HG02943 (cell line): ENCODE data around the gene CCL13.

ENCODE experiments used
- ATAC-seq: cut with Tn5 transposase; IDR thresholded peaks from one replicate; pipeline ENCODE4 v1.9.1; 2021; ENCODE audit warnings: mild to moderate bottlenecking, low read depth, moderate library complexity; ENCODE audit not compliant: unreplicated experiment

The CCL13 gene

DNA sequence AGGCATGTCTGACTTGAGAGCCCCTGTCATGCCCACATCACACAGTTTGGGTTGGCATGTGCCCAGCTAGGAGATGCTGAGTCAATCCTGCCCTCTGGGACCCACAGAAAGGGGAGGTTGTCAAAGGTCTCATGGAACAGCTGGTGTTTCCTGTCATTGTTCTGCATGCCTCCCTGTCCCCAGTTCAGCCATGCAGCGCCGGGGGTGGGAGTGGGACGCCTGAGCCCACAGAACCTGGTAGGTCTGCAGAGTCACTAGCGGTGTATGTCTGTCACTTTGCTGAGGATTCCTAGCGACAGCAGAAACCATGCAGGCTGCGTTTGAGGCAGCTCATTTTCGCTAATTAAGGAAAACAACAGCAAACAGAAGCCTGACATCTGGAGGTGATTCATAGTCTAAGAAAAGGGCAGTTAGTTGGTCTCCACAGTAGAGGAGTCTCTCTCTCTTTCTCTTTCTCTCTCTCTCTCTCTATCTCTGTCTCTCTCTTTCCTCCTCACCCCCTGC is 26.4 kb downstream of the CCL13 start:
- no peak for ATAC-seq

DNA sequence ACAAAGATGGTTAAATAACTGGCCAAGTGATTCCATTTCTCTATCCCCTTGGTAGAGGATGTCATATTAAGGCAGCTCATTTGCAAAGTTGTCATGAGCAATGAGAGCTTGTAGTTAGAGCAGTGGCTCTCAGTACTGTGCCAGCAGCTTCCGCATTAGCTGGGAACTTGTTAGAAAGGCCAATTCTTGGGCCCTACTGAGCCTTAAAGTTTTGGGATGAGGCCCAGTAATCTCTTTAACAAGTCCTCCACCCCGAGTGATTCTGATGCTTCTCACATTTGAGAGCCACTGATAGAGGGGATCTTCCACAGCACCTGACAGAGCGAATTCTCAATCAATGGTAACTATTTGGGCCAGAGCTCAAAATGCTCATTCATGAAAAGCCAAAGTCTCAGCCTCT is 26.9 kb downstream of the CCL13 start:
- no peak for ATAC-seq

DNA sequence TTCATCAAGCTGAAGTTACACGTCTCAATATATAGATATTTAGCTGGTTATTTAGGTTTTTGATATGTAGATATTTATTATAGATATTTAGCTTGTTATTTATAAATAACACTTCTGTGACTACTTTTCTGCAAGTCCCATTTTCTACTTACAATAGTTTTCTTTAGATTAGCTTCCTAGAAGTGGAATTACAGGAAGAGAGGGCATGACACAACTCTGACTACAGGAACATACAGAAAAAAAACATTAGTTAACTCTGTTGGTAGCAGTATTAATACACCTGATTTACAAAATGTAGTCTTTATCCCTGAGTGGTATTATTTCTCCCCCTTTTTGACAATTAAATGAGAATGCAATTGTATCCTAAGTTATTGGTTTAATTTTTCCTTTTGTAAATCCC is 28.0 kb downstream of the CCL13 start:
- ATAC-seq: no peak

DNA sequence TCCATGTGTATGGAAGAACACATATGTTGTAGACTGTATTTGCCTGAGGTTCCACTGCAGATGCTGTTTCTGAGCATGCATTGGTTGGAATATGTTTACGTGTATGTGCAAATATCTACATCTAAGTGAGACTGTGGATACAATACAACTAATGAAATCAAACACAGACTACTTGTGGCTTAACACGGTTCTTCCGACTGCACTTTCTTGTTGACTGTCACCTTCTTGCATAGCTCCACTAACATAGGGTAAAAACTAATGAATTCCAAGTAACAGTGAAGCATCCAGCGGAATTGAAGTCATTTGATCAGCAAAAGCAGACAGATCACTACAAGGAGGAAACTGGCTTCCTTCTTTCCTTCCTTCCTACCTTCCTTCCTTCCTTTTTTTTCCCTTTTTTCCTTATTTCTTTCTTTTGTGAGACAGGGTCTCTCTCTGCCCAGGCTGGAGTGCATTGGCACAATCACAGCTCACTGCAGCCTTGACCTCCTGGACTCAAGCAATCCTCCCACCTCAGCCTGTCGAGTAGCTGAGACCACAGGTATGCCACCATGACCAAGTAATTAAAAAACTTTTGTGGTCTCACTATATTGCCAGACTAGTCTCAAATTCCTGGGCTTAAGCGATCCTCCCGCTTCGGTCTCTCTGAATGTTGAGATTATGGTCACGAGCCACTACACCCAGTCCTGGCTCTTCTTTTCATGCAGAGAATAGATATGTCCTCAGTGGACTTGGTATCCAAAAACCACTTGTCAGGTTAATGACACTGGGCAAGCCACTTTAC is 28.7 kb downstream of the CCL13 start:
- ATAC-seq: no peak

DNA sequence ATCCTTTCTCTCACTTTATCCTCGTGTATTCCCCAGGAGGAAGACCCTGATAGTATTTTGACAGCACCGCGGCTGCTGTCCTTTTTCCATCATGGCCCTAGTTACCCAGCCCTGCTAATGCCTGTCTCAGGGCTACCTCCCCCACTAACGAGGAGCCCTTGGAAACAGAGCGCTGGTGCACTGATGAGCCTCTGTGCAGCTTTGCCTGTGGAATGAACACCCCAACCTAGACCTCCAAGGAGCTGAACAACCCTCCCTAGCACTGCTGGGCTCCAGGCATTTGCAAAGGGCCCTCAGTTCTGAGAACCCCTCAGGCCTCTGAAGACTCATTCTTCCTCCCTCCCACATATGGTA is 30.0 kb downstream of the CCL13 start:
- no peak for ATAC-seq

DNA sequence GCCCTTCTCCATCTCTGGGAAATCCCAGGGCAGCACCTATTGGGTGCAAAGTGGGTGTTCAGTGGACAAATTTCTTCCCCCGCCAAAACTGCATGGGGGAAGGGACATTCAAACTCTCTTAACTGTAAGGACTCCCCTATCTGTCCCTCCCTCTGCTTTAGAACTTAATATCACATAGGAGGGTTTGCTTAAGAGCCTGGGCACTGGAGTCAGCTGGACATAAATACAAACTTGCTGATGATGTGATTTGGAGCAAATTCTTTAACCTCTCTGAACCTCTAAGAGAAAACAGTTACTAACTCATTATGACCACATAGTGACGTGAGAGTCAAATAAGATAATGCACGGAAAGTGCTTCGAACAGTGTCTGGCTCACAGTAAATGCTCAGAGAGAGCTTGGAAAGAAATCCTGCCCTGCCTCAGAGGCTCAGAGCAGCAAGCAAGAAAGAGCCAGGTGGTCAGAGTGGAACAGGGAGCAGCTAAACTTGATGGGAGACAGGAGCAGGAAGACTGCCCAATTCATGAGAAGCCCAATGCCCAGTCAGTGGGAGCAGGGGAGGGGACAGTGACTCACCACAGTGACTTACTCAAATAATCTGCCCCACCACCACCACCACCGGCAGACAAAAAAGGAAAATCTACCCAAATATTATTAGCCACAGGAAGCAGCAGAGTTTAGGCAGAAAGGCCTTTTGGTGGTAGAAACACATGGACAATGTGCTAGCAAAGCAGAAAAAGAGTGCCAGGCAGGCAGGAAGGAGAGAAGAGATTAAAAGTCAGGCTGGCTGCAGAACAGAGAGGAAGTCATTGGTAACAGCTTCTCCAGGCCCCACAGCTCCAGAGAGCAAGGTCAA is 30.6 kb downstream of the CCL13 start:
- no peak for ATAC-seq

DNA sequence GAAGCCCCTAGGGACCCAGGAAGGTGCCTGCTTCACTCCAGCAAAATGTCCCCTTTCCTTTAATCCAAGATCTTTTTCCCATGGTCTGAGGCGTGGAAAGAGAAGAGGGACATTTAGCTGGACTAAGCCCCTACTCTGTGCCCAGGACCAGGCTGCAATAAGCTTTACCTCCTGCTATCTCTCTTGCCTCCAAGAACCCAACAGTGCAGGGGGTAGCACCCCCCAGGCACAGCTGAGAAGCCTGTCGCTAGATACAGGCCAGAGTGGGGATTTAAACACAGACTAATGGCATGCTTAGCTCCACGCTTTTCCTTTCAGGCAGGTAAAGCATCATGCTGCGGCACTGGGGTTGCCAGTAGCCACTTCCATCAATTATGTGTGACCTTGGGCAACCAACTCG is 31.3 kb downstream of the CCL13 start:
- ATAC-seq: no peak

DNA sequence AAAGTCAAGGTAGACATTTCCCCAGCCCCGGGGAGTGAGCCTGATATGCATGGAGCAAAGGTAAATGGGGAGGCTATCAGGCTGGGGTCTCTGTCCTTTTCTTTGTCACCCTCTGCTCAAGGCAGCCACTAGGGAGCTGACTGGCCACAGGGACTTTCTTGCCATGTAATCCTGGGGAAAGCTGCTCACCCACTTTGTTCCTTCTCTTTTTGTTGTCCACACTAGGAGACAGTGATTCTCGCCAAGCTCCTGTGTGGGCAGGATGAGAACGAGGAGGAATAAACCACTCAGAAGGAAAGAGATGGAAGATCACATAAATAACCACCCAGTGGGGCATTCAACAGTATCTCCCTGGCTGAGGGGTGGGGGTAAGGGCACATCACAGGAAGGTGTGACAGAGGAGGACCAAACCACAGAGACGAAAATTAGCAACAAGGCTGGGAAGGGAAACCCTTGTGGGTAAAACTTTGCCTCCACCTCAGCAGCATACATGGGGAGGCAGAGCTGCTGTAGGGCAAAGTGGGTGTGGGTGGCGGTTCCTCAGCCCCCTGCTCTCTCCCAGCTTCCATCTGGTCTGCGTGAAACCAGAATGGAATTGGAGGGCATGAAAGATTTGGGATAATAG is 33.0 kb downstream of the CCL13 start:
- ATAC-seq: no peak

DNA sequence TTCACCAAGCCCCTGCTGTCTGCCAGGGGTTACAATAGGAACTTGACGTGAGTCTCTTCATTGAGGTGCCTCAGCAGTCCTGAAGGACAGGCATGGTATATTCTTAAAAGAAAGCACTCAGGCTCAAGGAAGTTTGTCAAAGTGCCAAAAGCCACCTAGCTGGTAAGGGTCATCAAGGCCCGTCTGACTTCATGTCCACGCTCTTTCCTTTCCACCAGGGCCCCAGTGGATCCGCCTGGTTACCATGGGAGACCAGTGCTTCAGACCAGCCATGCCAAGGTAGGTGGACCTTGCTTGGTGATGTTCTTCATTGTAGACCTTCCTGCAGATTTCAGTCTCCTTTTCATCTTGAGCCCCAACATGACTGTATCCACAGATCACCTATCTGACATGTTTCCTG is 34.4 kb downstream of the CCL13 start:
- ATAC-seq: no peak

DNA sequence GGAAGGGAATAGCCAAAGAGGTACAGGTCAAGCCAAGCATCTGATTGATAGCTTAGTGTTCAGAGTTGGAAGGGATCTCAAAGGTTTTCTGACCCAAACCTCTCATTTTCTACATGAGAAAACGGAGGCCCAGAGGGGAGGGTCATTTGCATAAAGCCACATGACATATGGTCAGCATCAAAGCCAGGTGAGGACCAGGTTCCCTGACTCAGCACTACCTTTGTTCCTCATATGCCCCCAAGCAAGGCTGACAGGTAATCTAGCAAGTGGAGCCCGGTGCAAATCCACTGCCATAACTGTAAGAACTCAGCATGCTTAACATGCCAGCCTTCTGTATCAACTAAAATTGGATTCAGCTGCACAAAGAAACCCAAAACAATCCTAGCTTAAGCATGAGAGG is 35.0 kb downstream of the CCL13 start:
- ATAC-seq: no peak

DNA sequence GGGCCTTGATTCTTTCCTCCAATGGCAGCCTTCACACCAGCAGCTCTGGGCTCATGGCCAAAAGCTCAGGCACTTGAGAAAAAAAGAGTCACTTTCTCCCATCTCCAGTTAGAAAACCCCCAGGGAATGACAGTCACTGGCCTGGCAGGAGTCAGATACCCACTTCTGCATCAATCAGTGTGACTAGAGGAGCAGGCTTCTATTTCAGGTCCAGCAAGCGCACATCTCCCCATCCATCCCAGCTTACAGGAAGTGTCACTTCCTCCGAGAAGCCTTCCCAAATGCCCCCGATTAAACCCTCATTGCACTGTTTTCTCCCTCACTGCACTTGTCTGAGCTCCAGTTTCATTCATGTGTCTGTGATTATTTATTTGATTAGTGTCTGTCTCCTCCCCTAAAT is 37.1 kb downstream of the CCL13 start:
- no peak for ATAC-seq

DNA sequence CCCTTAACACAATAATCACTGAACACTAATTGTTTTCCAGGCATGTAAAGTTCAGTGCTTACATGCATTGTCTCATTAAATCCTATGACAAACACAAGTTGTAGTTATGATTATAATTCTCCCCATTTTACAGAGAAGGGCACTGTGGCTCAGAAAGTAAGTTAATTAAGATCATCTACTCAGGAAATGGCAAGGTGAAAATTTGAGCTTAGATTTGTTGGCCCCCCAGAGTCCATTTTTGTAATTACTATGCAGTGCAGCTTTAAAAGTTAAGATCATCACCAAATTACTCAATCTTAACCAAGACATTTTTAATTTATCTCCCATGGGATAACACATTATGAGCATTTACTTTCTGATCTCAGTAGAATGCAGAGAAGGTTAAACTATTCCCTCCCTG is 41.0 kb downstream of the CCL13 start:
- ATAC-seq: no peak

DNA sequence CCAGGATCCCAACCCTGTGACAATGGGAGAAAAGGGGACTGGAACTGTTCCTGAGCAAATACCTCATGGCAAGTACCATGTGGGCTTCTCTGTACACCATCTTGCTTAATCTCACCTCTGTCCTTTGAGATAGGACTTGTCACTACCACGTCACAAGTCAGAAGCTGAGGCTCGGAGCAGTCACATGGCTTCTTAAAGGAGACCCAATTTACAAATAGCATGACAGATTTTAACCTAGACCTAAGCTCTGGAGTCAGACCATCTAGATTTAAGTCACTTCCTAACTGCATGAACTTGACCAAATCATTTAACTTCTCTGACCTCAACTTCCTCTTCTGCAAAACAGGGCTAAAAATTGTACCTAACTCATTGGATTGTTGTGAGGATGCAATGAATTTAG is 42.7 kb downstream of the CCL13 start:
- no peak for ATAC-seq

DNA sequence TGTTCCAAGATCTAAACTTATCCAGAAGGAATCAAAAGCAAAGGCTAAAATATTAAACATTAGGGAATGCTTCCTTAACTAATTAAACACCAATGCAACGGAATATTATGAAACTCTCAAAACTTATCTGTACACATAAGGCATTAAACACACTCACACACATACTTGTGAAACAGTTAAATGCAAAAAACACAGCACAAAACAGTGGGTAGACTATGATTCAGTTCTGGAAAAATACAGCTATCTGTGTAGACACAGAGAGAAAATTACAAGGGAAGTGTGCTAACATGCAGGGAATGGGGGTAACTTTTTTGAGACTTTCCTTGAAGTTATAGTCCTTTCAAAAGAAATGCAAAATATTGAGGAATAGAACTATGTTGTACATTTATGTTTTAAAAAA is 43.4 kb downstream of the CCL13 start:
- no peak for ATAC-seq

DNA sequence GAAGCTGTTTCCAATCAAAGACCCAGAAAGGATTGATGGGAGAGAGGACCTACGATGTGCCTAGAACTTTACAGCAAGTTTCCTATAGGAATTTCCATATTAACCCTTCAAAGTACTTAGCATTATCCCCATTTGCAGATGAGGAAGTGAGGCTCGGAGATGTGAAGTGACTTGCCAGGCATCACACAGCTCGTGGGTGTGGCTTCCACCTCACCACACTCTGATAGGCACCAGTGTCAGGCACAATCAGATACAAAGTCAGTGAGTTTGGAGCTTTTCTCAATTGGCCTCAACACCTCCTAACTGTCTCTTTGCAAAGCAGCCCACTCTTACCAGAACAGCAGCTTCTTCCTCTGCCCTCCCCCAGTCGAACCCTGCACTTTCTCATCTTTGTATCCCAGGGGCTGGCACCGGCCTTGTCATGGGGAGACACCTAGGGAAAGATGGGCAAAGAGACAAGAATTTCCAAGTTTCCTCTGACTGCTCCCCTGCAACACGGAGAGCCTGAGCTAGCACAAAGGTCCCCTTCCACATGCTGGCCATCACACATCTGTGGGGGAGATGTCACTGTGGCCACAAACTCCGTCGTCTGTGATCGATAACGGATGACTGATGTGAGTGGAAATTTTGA is 44.1 kb downstream of the CCL13 start:
- ATAC-seq: no peak

DNA sequence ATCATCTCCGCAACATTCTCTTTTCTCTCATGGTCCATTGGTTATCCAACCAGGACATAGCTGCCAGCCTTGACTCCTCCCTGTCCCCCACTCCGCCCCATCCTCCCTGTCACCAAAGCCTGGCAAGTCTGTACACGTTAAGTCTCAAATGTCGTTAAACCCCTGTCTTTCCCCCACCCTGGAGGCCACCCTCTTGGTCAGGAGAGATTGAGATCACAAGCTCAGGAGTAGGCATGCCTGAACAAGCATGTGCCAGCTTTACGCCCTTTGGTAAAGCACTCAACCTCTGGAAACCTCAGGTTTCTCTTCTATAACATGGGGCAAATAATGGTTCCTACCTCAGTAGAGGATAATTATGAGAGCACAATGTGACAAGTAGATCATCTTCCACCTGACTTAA is 44.9 kb downstream of the CCL13 start:
- no peak for ATAC-seq

DNA sequence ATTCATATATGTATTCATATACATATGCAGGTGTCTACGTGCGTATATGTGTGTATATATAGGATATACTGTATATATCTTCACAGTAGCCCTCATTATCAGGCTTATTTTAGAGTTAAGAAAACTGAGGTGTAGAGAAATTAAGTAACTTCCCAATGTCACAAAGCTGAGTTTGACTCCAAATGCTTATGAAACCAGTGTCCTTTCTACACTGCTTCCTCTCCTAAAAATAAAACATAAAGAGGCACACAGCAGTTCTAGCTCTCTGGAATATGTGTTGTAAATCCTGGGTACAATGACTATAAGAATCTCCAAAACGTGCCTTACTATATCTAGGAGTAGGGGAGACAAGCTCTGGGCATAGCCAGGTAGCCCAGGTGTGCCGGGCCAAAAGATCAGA is 46.7 kb downstream of the CCL13 start:
- no peak for ATAC-seq

DNA sequence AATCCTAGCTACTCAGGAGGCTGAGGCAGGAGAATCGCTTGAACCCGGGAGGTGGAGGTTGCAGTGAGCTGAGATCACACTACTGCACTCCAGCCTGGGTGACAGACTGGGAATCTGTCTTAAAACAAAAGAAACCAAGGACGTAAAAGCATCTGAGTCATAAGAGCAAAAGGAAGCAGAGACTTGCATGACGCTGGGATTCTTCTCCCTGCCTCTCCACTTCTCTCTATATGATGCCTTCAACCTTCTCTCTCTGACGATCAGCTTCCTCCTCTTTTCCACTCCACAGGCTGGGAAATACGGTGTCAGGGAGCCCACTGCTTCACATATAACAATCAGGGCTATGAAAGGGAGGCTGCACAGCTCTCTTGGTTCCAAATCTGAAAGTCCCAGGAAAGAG is 49.9 kb downstream of the CCL13 start:
- ATAC-seq: no peak
